GM19395 (cell line): ENCODE measurements around the gene RFC3.
"Not testable (repeated sequence)": the region's sequence is repeated elsewhere in the genome, so short reads cannot be mapped to it uniquely, and the experiment has no call there.

Source experiments
- ATAC-seq: cut with Tn5 transposase; IDR thresholded peaks from one replicate; pipeline ENCODE4 v1.9.1; 2021; ENCODE audit warnings: mild to moderate bottlenecking, moderate library complexity; ENCODE audit not compliant: unreplicated experiment

The RFC3 gene

DNA sequence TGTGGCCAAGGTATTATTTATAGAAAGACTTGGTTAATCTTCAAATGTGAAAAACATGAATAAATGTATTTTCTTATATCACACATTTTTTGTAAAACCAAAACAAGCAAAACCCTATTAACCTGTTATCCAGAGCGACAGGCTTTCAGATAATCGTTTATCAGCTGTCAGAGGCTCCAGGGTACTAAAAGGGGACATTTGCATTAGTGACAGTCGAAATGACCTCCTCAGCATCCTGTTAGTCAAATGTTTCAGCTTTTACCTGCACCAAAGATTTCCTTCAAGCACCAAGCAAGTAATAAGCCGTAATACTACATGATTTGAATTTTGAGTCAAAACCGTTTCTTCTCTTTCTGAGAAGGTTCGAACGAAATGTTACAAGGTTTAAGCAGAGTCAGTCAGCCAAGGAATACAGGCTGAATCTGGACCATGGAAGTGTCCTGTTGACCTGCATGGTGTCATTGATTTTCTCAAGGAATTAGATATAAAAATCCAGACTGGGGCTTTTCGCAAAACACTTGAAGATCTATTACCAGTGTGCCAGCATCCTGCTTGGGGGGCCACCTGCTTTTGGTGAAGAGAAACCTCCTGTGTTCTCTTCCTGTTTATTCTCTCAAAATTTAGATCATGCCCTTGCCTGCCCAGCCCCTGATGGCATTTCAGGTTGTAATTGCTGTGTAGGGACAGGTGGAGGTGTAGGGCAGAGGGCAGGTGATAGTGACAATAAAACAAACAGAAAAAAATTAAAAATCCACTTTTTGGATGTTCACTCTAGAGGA is 11.3 kb upstream of the RFC3 start:
- no peak for ATAC-seq

DNA sequence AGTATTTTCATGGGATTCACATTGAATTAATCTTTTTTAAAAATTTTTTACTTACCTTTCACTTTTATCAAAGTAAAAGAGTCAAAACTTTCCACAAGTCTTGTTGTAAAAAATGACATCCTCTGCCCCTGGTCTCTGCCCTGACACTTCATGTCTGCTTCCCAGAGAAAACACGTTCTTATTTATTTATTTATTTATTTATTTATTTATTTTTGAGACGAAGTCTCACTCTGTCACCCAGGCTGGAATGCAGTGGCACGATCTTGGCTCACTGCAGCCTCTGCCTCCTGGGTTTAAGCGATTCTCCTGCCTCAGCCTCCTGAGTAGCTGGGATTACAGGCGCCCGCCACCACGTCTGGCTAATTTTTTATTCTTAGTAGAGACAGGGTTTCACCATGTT is 5.1 kb upstream of the RFC3 start:
- not testable (repeated sequence) for ATAC-seq

DNA sequence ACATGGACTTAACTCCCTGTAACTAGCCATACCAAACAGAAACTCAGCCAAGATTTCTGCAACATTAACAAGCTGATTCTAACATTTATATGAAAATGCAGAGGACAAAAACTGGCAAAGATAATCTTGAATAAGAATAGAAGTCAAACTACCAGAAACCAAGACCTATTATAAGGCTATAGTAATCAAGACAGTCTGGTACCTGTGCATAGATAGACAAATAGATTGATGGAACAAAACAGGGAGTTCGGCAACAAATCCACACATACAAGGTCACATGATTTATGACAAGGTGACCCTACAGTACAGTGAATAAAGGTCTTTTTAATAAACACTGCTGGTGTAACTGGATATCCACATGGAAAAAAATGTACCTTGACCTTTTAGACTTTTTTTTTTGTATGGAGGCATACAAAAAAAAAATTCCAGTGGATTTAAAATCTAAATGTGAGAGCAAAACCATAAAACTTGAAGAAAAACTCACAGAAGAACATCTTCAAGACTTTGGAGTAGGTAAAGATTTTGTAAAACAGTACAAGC is 2.9 kb upstream of the RFC3 start:
- no peak for ATAC-seq

DNA sequence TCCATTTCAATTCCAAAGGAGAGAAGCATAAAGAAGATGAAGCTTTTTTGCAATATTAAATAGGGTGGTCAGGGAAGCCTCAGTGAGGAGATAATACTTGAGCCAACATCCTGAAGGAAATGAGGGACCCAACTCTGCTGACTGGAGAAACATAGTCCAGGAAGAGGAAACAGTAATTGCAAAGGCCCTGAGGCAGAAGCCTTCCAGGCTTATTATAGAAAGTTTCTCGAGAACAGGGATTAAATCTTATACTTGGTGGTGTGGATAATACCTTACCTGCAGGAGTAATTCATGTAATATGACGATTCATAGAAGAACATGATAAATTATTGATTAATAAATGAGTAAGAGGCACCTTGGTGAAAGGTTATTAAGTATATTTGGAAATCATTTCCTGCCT is 1.0 kb upstream of the RFC3 start:
- no peak for ATAC-seq

DNA sequence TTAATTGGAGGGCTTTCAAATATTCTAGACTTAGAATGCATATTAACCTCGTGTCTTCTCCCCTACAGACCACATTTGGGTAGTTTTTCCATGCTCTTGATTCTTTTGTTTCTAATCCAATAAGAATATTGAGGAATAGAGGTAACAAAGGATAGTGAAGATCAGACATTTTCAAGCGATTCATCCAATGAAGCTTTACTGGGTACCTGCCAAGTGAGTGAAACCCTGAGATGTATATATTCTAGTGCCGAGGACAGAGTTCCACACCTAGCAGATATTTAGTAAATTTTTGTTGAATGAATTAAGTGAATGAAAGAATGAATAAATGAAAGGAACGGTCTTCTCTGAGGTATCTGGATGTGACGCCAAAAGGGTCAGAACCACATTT is 442 bp upstream of the RFC3 start:
- peak; percentile 10 for ATAC-seq

DNA sequence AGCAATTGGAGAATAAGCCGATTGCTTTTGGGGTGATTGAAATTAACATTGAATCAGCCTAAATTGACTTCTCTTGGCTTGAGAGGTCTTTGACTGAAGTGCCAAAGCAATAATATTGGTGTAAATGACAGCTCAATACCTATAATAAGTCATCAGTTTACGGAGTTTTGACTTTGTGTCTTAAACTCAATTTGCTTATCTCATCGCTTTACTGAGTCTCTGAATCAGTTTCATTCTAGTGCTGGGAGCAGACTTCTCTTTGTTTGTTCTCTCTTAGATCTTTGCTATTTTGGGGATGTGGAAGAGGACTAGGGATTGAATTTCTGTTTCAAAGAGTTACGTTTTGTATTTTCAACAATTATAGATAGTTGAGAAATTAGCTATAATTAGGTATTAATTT is 7.1 kb downstream of the RFC3 start:
- ATAC-seq = no peak

DNA sequence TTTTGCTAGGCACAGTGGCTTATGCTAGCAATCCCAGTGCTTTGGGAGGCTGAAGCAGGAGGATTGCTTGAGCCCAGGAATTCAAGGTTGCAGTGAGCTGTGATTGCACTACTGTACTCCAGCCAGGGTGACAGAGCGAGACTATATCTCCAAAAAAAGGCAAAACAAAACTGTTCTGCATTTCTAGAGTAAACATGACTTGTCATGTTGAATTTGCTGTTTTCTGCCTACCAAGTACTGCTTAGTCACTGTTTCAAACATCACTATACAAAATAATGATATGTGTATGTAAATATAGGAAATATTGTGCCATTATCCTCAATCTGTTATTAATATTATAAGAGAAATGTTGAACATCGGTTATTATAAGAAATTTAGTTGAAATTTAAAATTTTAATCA is 9.2 kb downstream of the RFC3 start:
- ATAC-seq = no peak

DNA sequence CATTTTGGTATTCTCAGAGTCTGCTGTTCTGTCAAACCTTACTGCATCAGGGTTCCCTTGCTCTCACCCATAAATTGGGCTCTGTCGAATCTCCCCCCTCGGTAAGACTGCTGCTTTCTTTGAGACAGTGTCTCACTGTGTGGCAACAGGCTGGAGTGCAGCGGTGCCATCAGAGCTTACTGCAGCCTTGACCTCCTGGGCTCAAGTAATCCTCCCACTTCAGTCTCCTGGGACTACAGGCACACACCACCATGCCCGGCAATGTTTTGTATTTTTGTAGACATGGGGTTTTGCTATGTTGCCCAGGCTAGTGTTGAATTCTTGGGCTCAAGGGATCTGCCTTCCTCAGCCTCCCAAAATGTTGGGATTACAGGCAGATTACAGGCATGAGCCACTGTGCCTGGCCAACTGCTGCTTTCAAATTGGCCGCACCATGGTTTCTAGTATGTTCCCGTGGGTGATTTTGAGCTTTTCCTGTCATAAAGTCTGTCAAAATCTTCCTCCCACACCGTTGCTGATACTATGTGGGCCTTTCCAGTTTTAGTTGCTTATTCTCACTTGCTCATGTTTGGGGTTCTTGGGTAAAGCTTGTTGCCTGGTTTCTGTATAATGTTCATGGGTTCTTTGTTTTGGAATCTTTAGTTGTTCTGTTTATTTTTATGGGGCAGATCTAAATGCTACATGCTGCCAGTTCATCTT is 10.6 kb downstream of the RFC3 start:
- ATAC-seq = no peak

DNA sequence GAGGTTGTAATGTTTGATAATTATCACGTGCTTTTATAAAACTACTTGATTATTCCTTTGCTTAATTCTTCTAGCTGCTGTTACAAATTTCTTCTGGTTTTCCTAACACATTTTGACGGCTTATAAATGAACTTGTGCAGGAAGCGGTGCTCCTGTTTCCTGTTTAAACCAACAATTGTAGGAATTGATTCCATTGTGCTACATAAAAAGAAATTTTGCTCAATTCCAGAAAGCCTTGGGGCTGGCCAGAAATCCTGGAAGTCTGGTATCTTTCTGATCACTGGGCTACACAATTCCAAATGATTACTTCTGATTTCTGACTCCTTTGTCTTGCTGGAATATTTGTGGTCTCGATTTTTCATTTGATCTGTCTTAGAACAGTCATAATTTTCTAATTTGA is 14.9 kb downstream of the RFC3 start:
- ATAC-seq = no peak

DNA sequence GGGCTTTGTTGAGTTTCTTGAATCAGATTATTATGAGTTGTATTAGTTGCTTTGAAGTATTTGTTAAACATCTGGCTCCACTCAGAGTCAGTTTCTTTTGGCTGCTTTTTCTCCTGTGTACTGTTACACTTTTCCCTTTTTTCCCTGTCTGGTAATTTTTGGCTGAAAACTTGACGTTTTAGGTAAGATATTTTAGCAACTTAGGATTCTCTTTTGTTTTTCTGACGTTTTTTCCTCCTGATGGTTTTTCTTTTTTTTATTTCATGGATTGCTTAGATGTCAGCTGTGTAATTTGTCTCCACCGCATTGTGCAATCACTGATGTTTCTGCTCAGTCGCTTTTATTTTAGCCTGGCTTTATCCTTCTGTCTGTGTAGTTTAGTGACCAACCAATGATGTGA is 20.7 kb downstream of the RFC3 start:
- no peak for ATAC-seq

DNA sequence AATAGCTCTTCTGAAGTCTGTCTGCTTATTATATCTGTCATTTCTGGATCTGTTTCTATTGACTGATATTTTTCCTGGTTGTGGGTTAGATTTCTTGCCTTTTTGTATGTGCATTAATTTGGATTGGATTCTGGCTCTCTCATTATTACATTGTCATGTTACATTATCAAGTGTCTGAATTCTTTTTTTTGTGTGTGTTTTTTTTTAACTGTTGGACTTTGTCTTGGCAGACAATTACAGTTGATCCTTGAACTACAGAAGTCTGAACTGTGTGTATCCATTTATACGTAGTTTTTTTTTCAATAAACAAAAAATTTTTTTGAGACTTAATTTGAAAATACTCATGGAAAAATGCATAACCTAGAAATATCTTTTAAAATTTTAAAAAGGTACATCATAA is 22.5 kb downstream of the RFC3 start:
- ATAC-seq = no peak

DNA sequence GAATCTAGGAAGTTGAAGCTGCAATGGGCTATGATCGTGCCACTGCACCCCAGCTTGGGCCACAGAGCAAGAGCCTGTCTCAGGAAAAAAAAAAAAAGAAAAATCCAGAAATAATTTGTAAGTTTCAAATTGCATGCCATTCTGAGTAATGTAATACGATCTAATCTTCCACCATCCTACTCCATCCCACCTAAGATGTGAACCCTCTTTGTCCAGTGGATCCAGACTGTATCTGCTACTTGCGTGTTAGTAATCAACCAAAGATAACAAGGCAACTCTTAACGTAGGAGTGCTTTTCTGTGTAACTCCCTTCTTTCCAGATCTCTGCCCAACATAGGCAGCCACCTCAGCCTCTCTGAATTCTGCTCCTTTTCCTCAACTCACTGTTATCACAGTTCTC is 24.3 kb downstream of the RFC3 start:
- no peak for ATAC-seq

DNA sequence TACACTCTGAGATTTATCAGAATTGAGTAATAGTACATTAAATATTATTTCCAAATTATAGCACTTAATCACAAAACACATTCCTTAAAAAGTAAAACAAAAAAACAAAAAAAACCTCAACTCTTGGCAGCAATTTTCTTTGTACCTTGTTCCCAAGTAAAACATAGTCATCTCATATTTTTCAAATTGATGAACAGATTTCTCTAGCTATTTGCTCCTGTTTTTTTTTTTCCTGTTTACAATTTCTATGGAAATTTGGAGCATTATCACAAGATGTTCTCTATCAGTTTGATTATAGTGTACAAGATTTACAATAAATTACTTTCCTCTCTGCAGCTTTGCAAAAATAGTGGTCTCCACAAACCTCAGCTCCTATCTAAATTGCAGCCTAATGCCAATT is 25.0 kb downstream of the RFC3 start:
- no peak for ATAC-seq

DNA sequence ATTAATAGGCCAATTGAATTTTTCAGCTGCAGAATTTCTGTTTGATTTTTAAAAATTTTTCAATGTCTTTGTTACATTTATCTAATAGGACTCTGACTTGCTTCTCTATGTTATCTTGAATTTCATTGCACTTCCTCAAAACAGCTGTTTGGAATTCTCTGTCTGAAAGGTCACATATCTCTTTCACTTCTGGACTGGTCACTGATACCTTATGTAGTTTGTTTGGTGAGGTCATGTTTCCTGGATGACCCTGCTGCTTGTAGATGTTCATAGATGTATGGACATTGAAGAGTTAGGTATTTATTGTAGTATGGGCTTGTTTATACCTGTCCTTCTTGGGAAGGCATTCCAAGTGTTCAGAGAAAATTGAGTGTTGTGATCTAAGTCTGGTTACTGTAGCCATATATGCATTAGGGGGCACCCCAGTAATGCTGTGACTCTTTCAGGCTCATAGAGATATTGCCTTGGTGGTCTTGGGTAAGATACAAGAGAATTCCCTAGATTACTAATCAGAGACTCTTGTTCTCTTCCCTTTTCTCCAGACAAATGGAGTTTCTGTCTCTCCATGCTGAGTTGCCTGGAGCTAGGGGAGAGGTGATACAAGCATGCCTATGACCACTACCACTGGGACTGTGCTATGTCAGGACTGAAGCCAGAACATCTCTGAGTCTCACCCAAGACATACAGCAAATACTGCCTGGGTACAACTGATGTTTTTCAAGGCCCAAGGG is 27.8 kb downstream of the RFC3 start:
- ATAC-seq = no peak

DNA sequence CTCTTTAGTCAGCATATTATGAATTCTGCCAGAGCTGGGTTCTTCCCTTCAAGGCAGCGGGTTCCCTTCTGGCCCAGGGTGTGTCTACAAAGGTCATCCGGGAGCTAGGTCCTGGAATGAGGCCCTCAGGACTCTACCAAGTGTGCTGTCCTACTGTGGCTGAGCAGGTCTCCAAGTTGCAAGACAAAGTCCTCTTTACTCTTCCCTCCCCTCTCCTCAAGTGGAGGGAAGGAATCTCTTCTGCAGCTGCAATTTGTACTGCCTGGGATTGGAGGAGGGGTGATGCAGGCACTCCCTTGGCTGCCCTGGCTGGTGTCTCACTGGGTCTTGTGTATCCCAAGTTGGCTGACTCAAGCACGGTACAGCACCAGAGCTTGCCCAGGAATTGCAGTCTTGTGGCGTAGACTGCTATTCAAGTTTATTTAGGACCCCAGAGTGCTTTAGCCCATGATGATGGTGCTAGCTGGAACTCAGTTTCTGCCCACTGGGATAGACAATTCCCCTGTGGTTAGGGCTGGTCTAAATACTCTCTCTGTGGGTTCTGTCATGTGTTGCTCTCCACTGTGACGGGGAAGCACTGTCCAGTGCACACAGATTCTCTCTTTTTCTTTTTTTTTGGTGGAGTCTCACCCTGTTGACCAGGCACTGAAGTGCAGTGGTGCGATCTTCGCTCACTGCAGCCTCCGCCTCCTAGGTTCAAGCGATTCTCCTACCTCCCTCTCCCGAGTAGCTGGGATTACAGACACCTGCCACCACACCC is 28.5 kb downstream of the RFC3 start:
- peak; percentile 54 for ATAC-seq

DNA sequence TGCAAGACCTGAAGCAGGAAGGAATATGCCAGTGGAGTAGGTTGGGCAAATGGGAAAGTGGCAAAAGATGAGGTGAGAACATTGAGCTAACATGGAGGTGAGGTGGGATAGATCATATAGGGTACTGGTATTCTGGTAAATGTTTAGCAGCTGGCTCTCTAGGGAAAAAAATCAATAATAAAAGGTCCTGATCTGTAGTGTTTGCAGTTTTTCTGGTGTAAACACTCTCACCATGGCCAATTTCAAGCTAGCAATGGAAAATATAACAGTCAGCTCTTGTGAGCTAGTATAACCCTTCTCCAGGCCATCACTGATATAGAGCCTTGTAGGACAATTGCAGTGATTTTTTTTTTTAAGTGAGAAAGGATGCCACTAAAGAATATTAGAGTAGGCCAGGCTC is 31.3 kb downstream of the RFC3 start:
- no peak for ATAC-seq

DNA sequence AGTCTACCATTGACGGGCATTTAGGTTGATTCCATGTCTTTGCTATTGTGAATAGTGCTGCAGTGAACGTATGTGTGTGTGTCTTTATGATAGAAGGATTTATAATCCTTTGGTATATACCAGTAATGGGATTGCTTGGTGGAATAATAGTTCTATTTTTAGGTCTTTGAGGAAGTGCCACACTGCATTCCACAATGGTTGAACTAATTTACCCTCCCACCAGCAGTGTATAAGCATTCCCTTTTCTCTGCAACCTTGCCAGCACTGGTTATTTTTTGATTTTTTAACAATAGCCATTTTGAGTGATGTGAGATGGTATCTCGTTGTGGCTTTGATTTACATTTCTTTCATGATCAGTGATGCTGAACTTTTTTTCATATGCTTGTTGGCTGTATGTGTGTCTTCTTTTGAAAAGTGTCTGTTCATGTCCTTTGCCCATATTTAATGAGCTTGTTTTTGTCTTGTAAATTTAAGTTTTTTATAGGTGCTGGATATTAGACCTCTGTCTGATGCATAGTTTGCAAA is 37.5 kb downstream of the RFC3 start:
- no peak for ATAC-seq

DNA sequence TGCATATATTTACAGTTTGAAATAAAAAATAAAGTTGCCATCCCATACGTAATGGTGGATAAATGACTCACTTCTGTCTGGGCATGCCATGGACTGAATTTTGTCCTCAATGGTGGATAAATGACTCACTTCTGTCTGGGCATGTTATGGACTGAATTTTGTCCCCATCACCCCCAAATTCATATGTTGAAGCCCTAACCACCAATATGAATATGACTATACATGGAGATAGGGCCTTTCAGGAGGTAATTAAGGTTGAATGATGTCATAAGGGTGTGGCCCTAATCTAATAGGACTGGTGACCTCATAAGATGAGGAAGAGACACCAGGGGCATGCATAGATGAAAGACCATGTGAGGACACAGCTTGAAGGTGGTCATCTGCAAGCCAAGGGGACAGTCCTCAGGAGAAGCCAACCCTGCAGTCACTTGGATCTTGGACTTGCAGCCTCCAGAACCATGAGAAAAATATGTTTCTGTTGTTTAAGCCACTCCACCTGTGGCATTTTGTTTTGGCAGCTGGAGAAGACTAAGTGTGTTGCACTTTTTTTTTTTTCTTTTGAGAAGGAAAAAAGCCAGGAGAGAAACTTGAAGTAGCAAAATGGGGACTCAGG is 41.8 kb downstream of the RFC3 start:
- no peak for ATAC-seq

DNA sequence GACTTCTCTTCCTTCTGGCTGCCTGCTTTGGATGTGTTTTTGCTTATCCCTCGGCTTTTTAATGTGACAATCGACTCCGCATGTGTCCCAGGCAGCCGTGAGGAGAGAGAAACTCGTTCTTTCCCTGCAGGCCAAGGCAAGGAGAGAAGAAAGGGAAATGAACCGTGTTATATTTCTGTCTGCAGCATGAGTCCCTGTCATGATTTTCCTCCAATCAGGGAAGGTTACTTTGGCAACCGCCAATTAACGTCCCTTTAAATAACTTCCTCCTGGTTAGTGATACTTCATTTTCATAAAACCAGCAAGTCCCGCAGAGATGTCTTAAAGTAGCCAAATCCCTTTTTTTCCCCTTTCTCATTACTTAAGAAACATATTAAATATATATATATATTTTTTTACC is 42.6 kb downstream of the RFC3 start:
- ATAC-seq = no peak

DNA sequence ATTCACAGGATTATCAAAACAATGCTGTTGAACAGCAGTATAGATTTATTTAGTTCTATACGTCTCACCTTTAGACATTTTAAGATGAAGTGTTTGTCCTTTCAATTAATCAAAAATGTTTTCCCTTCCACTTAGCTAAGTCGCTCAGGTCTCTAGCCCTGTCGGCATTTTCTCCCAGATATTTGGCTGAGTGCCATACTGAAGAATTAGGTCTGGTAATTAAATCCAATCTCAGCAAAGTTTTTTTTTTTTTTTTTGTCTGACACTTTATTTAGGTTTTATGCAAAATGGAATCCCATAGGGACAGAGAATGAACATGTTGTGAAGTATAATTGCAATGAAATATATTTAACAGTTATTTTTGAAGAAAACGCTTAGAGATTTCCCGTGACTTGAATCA is 44.1 kb downstream of the RFC3 start:
- ATAC-seq = no peak
